IPS-18c (cell line): Measurements from ENCODE around the gene PGBD1.
"Not testable (repeated sequence)": the region's sequence is repeated elsewhere in the genome, so short reads cannot be mapped to it uniquely, and the experiment has no call there.

Source experiments
- H3K4me3 ChIP-seq: 2 replicates; pipeline ENCODE4 v1.7.0; 2013; ENCODE audit warnings: low read depth, mild to moderate bottlenecking, low read length, moderate library complexity; ENCODE audit not compliant: insufficient read depth
- H3K9me3 ChIP-seq: one replicate; pipeline ENCODE4 v1.6.1; 2013; ENCODE audit warnings: mild to moderate bottlenecking, low read length, moderate library complexity; ENCODE audit not compliant: control insufficient read depth, insufficient read depth

Gene PGBD1

DNA sequence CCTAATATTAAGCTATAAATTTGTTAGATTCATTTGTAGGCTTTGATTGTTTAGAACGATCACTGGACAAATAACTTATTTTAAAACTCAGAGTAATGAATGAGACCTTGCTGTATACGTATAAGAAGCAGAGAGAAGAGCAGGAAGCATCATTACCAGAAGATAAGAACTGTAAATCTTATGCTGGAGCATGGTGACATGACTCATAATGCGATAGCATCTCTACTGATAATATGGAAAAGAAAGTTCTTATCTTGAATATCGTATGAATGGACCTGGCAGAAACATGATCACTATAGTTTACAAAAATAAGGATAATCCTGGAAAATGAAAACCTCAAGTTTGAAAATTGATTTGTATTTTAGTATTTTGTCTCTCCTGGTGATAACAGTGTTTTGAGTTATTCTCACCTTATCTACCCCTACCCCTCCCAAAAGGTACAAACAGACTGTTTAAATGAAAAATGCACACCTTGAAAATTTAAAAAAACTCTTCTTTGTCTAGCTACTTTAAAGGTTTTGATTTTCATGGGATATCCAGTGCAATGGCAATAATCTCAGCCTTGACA, 16.5 kb upstream of the PGBD1 start:
- Histone ChIP-seq H3K4me3 (no peak overlapping the region), H3K9me3 (no peaks in the 10 kb centered on the region)

DNA sequence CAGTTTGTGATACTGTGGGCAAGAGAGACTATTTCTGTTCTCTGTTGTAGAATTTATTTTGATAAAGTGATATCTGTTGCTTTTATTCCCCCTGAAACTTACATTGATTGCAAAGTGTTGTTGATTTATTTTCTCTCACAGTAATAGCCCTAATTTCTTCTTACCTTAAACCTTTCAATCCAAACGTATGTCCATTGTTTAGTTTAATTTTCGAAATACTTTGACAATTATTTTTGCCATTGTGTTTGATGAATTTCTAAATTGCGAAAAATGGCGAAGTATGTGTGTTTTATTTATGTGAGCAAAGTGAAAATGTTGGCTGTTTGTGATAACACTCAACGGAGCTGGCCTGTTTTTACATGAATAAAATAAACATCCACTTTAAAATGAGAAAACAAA, 14.8 kb upstream of the PGBD1 start:
- H3K4me3 ChIP-seq: peak overlapping the region; percentile 70; the same call in 1 of the 2 replicates
- no peaks in the 10 kb centered on the region for H3K9me3 ChIP-seq

DNA sequence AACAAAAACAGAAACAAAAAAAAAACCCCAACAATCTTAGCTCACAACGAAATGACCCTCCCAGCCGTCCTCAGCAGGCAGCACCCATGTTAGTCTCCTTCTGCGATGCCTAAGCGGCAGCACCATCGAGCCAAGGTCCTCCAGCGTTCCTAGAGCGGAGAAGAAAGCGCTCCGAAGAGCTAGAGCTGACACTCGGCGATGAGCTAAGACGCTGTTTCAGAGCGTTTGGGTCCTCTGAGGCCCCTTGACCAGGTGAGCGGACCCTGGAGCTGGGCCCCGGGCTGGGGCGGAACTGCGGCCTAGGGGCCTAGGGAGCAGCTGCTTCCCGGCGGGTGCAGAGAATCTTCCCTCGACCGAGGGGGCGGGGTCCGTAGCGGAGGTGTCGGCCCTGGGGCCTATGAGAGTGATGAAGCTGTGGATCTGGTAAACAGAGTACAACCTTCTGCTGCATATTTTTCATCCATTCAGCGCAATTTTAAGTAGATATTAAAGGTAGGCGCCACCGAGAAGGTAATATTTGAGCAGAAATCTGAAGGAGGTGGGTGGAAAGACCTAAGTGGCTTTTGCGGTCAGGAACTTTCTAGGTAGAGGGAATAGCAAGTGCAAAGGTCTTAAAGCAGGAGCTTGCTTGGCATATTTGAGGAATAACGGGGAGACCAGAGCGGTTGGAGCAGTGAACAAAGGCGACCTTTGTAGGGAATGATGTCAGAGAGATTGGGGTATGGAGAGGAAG, 14.2 kb upstream of the PGBD1 start, which contains the start of gene ZSCAN26:
Gene ZSCAN26, plus strand, starts transcription at position 182 of the 733 bp plus-strand sequence. CDS start 4,777 bp downstream, outside the sequence.
- peak within 1 kb of the TSS; percentile 70 for H3K4me3 ChIP-seq
- no peaks in the 10 kb centered on the region for H3K9me3 ChIP-seq

DNA sequence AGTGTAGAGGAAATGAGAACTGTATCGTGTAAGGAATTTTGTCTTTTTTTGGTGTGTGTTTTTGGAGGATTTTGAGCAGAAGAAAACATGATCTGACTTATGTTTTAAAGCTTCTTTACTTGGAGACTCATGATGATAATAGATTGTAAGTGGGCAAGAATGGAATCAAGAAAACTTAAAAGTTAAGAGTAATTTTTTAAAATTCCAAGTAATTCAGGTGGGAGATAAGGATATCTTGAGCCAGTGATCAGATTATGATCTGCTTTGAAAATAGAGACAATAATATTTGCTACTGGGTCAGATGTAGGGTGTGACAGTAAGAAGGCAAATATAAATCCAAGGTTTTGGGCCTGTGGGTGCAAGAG, 13.7 kb upstream of the PGBD1 start:
- H3K9me3 ChIP-seq: no peaks in the 10 kb centered on the region
- peak overlapping the region; percentile 70 for H3K4me3 ChIP-seq

DNA sequence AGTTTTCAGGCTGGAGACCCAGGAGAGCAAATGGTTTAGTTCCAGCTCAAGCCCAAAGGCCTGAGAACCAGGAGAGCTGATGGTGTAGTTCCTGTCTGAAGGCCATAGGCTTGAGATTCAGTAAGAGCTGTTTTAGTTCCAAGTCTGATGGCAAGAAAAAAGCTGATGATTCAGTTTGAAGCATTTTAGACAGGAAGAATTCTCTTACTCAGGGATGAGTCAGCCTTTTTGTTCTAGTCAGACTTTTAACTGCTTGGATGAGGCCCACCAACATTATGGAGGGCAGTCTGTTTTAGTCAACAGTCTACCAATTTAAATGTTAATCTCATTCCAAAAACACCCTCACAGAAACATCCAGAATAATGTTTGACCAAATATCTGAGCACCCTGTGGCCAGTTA, 11.9 kb upstream of the PGBD1 start:
- no peak overlapping the region for H3K4me3 ChIP-seq
- H3K9me3 ChIP-seq: no peaks in the 10 kb centered on the region

DNA sequence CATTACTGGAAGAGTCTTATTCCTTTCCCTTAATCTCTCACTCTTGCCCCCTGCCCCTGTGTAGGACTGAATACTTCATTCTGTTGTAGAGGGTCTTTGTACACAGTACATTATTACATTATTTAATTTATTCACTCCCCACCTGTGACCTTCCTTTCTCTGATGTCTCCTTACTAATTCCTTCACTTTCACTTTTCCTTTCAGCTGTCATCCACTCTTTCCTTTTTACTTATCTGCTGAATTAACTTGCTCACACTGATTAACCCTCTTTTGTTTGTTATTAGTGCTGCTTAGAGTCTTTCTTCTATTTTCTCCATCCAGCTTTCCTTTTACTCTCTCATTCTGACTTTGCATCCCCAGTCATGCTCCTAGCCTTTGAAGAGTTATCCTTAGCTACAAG, 6.5 kb upstream of the PGBD1 start:
- Histone ChIP-seq H3K9me3 (no peaks in the 10 kb centered on the region), H3K4me3 (no peak overlapping the region)

DNA sequence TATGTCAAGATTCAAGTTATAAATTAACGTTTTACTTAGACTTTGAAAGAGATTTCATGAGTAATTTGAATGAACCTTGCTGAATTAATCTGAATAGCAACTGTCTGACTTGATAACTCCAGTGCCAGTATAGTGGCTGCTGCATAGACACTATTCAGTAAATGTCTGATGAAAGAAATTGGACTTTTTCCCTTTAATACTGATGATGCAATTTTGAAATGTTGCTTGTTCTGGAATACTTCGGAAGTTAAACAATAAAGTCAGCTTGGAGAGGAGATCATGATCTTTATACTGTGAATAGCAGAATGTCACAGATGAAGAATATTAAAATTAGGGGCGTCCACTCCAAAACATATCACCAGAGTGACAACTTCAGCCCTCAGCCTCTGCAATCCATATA, 3.6 kb upstream of the PGBD1 start:
- Histone ChIP-seq H3K4me3 (no peak overlapping the region), H3K9me3 (no peaks in the 10 kb centered on the region)

DNA sequence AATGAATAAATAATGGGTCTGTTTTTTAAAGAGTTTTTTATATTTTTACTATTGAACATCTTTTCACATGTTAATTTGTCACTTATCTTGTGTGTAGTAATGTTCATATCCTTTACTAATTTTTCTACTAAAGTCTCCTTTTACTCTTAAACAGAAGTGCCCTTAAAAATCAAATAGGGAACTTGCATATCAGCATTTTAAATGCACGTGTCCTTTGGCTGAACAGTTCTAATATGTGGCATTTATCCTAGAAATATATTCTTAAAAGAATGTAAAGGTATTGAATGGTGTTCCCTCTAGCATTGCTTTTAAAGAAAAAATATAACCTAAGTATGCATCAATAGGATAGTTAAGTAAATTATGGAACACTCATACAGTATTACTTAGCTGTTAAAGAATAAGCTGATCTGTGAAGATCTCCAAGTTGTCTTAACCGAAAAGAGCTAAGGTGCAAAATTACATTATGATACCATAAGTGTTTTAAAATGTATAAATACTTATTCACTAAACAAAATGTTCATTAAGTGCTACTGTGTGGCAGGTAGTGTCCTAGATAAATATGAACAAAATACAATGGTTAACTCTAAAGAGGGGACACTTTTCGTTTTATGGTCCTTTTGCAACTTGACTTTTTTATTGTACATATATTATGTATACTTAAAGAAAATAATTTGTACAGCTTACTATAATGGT, 631 bp upstream of the PGBD1 start:
- H3K9me3 ChIP-seq: no peaks in the 10 kb centered on the region
- peak overlapping the region; percentile 87; the same call in 1 of the 2 replicates for H3K4me3 ChIP-seq

DNA sequence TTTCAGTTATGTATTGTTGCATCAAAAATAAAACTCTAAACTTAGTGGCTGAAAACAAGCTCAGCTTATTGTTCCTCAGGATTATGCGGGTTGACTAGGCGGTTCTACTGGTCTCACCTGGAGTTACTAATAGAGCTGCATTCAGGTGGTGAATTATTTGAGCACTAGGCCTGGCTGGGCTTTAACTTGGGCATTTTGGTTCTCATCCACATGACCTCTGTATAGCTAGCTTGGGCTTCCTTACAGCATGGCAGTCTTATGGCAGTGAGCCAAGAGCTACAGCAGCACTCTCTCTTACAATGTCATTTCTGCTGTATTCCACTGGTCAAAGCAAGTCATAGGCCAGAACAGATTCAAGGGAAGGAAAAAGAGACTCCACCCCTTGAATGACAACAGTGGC, 1.6 kb downstream of the PGBD1 start:
- no peaks in the 10 kb centered on the region for H3K9me3 ChIP-seq
- H3K4me3 ChIP-seq: peak overlapping the region; percentile 87; the same call in 1 of the 2 replicates

DNA sequence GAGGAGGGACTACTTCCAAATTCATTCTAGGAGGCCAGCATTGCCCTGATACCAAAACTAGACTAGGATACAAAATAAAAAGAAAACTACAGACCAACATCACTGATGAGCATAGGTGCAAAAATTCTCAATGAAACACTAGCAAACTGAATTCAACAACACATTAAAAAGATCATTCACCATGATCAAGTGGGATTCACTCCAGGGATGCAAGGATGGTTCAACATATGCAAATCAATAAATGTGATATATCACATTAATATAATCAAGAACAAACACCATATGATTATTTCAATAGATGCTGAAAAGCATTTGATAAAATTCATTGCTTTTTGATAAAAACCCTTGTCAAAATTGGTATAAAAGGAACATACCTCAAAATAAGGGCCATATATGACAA, 10.2 kb downstream of the PGBD1 start:
- no peak overlapping the region for H3K4me3 ChIP-seq
- H3K9me3 ChIP-seq: no peaks in the 10 kb centered on the region

DNA sequence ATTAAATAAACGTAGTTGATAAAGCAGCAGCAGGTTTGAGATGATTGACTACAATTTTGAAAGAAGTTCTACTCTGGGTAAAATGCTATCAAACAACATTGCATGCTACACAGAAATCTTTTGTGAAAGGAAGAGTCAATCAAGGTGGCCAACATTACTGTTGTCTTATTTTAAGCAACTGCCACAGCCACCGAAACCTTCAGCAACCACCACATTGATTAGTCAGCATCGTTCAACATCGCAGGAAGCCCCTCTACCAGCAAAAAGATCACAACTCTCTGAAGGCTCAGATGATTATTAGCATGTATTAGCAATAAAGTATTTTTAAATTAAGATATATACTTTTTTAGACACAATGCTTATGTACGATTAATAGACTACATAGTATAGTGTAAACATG, 14.0 kb downstream of the PGBD1 start:
- H3K4me3 ChIP-seq: no peak overlapping the region
- H3K9me3 ChIP-seq: no peaks in the 10 kb centered on the region

DNA sequence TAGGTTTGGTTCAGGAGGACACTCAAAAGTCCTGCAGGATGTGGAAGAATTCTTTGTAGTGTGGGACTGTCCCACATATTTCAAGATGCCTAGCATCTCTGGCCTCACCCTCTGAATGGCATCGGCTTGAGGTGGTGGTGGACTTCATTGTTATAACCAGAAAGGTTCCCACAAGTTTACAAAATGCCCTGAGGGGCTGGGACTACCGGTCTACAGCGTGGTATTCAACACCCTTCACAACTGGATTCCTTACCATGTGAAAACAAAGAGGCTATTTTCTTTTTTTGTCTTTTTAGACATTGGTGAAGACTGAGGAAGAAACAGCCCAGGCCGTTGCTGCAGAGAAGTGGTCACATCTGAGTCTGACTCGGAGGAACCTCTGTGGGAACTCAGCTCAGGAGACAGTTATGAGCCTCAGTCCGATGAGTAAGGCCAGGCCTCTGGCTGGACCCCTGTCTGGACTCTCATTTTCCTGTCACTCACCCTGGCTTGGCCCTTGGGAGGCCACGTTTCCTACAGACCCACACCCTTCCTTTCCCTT, 15.2 kb downstream of the PGBD1 start:
- Histone ChIP-seq H3K9me3 (no peaks in the 10 kb centered on the region), H3K4me3 (no peak overlapping the region)

DNA sequence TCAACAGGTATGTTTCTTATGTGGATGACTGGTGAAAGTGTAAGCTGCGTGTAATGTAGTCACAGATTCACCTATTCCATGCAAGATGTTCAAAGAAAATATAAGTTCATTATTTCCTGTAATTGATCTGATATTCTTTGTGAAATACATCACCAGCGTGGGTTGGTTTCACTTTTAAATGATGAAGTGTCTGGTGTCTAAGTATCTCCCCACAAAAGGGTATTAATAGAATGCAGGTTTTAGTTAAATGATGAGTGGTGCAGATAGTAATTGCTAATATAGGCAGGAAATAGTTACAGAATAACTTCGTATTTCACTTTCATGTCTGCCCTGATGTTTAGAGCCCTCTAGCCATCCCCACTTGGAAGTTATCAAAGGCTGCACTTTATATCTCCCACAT, 22.2 kb downstream of the PGBD1 start:
- Histone ChIP-seq H3K9me3 (peaks cover 3% of the 10 kb centered on the region), H3K4me3 (no peak overlapping the region)

DNA sequence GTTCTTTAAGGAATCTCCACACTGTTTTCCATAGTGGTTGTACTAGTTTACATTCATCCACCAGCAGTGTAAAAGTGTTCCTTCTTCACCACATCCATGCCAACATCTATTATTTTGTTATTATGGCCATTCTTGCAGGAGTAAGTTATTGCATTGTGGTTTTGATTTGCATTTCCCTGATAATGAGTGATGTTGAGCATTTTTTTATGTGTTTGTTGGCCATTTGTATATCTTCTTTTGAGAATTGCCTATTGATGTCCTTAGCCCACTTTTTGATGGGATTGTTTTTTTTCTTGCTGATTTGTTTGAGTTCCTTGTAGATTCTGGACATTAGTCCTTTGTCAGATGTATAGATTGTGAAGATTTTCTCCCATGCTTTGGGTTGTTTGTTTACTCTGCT, 25.0 kb downstream of the PGBD1 start:
- H3K9me3 ChIP-seq, H3K4me3 ChIP-seq: not testable (repeated sequence)

DNA sequence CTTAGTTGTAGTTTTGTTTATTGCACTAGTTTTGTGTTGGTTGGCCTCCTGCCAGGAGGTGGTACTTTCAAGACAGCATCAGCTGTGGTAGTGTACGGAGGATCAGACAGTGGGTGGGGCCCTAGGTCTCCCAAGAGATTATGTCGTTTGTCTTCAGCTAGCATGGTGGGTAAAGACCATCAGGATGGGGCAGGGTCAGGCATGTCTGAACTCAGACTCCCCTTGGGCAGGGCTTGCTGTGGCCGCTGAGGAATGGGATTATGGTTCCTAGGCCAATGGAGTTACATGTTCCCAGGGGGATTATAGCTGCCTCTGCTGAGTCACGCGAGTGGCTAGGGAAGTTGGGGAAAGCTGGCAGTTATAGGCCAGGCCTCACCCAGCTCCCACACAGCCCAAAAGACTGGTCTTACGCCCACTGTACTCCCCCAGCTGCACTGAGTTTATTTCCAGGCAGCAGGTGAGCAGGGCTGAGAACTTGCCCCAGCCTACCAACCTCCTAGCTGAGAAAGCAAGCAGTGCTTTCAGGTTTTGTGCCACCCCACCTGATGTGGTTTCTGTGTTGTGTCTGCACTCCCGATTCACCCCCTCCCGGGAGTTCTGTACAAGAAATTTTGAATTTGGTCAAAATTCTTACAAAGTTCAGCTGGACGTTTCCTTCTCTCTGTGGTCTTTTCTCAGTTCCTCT, 29.9 kb downstream of the PGBD1 start:
- Histone ChIP-seq H3K4me3 (no peak overlapping the region), H3K9me3 (peaks cover 6% of the 10 kb centered on the region)

DNA sequence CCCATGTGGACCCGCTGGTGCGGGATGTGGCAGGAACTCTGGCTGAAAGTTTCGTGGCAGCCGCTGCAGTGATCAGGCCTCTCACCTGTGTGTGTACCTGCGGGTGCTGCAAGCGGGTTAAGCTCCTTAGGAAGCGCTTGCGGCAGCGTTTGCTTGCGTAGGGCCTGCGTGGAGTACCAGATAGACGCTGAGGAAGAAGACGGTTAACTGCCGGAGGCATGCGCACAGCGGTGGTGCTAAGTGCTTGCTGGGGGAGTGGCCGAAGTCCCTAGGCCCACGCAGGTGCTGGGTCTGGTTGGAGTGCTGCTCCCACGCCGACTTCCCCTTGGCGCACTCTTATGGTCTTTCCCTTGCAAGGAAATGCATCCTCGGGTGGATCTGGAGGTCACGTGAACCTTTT, 31.6 kb downstream of the PGBD1 start:
- Histone ChIP-seq H3K9me3 (peaks cover 2% of the 10 kb centered on the region), H3K4me3 (no peak overlapping the region)

DNA sequence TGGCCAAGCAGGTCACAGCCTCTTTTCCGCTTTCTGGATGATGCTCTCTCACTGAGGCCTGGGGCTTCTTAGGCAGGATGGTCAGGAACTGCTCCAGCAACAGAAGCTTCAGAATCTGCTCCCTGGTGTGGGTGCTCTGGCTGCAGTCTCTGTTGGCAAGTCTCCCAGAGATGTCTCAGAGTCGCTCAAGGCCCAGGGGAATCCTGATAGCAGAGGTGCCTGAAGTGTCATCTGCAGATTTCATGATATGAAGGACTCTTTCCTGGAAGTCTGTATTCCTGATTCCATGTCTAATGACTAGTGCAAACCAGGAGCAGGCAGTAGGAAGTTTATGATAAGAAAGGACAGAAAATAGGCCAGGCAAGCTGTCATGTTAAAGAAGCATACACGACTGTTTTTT, 34.3 kb downstream of the PGBD1 start:
- peaks cover 2% of the 10 kb centered on the region for H3K9me3 ChIP-seq
- no peak overlapping the region for H3K4me3 ChIP-seq

DNA sequence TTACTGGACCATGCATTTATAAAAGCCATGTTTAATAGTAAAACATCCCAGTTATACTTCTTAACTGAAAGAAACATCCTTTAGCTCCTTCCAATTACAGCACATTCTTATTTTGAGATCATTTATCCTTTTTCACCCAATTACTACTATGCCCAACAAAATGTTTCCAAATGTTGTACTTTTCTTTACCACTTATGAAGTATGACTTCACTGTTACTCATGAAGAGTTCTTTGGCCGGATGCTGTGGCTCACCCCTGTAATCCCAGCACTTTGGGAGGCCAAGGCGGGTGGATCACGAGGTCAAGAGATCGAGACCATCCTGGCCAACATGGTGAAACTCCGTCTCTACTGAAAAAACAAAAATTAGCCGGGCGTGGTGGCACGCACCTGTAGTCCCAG, 36.5 kb downstream of the PGBD1 start:
- H3K9me3 ChIP-seq, H3K4me3 ChIP-seq: not testable (repeated sequence)
